SU-DHL-6 (cell line): ENCODE results near the gene PDE4D.

Experiments
- EZH2phosphoT487 ChIP-seq: fragments of 200-600 bp; sonication (generic), shearing (Covaris generic); conservative IDR thresholded peaks from 2 replicates; pipeline ENCODE4 v1.6.1; 2018; ENCODE audit warnings: mild to moderate bottlenecking, antibody characterized with exemption, low read length, moderate library complexity, mixed read lengths
- TF ChIP-seq, protein P1 (sequence below): fragments of 200-600 bp; sonication (generic); IDR thresholded peaks from one replicate; pipeline ENCODE4 v1.5.1; 2017; ENCODE audit warnings: antibody characterized with exemption, mild to moderate bottlenecking, low read length, moderate library complexity; ENCODE audit not compliant: insufficient read depth, poor library complexity, severe bottlenecking

DNA sequence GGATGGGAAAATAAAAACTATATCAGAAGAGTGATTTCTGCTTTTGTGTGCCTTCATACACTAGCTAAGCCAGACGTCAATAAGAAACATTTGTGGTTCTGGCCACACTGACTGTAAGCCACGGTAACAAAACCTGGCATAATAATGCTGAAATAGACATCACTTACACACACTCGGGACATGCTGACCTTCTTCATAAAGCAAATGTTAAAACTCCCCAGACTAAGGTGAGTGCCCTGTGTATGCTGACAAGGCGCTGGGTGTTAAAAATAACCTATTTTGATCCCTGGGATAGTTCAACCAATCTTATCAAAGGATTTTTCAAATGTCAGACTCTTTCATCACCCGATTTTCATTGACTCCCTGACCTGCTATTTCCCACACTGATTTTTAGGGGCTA lies 973.7 kb downstream of the PDE4D start:
- TF ChIP-seq, protein P1, sequence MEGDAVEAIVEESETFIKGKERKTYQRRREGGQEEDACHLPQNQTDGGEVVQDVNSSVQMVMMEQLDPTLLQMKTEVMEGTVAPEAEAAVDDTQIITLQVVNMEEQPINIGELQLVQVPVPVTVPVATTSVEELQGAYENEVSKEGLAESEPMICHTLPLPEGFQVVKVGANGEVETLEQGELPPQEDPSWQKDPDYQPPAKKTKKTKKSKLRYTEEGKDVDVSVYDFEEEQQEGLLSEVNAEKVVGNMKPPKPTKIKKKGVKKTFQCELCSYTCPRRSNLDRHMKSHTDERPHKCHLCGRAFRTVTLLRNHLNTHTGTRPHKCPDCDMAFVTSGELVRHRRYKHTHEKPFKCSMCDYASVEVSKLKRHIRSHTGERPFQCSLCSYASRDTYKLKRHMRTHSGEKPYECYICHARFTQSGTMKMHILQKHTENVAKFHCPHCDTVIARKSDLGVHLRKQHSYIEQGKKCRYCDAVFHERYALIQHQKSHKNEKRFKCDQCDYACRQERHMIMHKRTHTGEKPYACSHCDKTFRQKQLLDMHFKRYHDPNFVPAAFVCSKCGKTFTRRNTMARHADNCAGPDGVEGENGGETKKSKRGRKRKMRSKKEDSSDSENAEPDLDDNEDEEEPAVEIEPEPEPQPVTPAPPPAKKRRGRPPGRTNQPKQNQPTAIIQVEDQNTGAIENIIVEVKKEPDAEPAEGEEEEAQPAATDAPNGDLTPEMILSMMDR, result no peak
- no peak for TF ChIP-seq EZH2phosphoT487
